Stimulated activated effector memory CD8-positive, alpha-beta T cell treated with anti-CD3 and anti-CD28 coated beads, Interleukin-12 subunit alpha, Interleukin-12 subunit beta, amount 100 ng/mL, for 72 hours (primary cell): Measurements from ENCODE around the gene UBAC2.

Experiments used
- ATAC-seq: fragments of 150-1000 bp; cut with Tn5 transposase; 2 replicates; pipeline ENCODE4 v1.10.0; 2021
- DNase-seq, 2 donors: peaks; one replicate each; pipeline ENCODE4 v3.0.0; 2021 to 2022; ENCODE audit warnings: low spot score in 2 of 2
- H3K27ac Mint-ChIP-seq: one replicate; pipeline ENCODE4 v1.8.0; 2022; ENCODE audit warnings: mild to moderate bottlenecking, mixed read lengths
- H3K36me3 Mint-ChIP-seq: one replicate; pipeline ENCODE4 v1.8.0; 2022; ENCODE audit warnings: mild to moderate bottlenecking, mixed read lengths
- H3K4me1 Mint-ChIP-seq: one replicate; pipeline ENCODE4 v1.8.0; 2022; ENCODE audit warnings: mixed read lengths
- H3K4me3 Mint-ChIP-seq: one replicate; pipeline ENCODE4 v1.8.0; 2022; ENCODE audit warnings: mild to moderate bottlenecking, mixed read lengths
- H3K9me3 Mint-ChIP-seq: one replicate; pipeline ENCODE4 v1.8.0; 2022; ENCODE audit warnings: mixed read lengths

UBAC2 gene

DNA sequence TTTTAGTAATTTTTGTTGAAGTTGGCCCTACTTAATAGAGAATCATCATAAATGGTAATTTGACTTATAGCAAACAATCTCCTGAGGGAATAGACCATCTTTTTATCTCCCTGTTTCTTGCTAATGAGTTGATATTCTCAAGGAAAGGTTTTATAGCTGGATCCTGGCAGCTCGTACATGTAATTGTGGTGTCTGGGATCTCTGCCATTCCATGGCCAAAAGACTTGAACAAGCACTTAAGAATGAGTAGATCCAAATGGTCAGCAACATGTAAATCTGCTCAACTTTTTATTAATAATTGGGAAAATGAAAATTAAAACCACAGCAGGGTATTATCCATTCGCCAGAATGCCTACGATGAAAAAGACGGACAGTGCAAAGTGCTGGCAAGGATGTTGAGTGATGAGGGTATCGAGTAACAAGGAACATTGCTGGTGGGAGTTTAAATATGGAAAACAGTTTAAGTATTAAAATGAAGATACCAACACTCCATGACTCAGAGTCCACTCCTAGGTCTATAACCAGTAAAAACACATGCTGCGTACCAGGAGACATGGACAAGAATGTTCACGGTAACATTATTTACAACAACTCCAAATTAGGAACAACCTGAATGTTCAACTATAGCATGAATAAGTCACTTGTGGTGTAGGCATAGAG lies 62.6 kb downstream of the UBAC2 start:
- no peaks in the 10 kb centered on the region for H3K9me3 Mint-ChIP-seq
- H3K27ac Mint-ChIP-seq, result peak overlapping the region; percentile 58
- peaks cover 45% of the 10 kb centered on the region for H3K36me3 Mint-ChIP-seq
- DNase-seq (no peak), ATAC-seq (no peak)
- peaks cover 59% of the 10 kb centered on the region for H3K4me1 Mint-ChIP-seq
- no peak overlapping the region for H3K4me3 Mint-ChIP-seq

DNA sequence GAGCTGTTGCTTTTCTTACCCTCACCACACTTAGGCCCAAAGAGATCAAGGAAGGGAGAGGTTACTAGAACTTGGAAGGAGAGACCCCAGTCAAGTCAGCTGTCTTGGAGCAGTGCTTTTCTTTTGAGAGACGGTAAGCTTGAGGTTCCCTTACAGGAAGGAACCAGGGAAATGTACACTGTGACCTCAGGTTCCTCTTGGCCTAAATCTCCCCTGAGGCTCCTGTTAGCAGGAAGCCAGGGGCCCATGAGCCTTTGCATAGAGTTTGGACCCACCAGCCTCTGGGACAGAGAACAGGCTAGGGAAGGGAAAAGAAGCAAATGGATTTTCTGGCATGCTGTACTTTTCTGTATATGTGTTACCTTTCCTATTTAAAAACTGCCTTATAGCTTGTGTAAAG lies 63.4 kb downstream of the UBAC2 start:
- ATAC-seq (no peak), DNase-seq (no peak)
- Mint-ChIP-seq H3K4me3 (no peak overlapping the region), H3K9me3 (no peaks in the 10 kb centered on the region), H3K27ac (peak overlapping the region; percentile 58), H3K4me1 (peaks cover 57% of the 10 kb centered on the region), H3K36me3 (peaks cover 46% of the 10 kb centered on the region)

DNA sequence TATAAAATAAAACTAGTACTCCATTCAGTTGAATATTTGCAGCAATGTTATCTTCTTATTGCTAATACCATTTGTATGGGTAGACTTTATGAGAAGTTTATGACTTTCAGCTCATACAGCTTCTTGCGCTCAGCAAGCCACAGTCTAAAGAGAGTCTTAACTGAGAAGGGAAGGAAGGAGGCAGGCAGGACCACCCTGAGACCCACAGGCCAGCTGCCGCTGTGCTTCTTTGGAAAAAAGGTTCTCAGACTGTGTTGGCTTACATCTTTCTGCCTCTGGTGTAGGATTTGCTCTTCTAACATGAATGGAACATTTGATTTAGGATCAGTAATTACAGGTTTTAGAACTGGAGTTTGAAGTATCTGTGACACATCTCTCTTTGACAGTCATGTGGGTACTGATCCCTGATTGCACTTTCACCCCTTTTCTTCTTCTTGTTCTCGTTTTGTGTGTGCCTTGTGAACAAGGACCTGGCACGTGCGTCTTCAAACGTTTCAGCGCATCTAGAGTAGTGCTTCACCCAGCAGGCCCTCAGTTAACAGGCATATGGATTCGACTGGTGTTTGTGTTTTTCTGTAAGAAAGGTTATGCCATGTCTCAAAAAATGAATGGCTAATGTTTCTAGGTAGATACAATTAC lies 64.6 kb downstream of the UBAC2 start:
- Mint-ChIP-seq H3K27ac (no peak overlapping the region), H3K4me3 (no peak overlapping the region), H3K36me3 (peaks cover 37% of the 10 kb centered on the region), H3K4me1 (peaks cover 45% of the 10 kb centered on the region), H3K9me3 (no peaks in the 10 kb centered on the region)
- ATAC-seq (peak; percentile 88), DNase-seq (no peak)

DNA sequence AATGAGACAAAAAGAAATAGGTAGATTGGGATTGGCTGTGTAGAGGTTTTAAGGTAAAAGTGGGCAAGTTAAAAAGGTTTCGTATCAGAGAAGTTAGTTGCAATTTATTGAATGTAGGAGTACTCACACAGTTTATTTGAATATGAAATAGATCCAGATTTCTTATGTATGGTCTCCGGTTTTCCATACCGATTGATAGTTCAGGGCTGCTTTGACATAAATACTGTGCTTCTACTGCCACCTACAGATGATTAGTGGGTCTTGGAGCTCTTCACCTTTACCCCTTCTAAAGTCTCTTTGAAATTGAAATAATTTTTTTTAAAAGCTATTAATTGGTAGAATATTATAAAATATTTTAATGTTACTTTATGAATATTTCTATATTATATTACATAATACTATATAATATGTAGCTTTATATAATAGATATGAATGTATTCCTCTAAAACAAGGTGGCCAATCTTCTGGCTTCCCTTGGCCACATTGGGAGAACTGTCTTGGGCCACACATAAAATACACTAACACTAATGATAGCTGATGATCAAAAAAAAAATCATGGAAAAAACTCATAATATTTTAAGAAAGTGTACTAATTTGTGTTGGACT lies 65.3 kb downstream of the UBAC2 start:
- ATAC-seq (peak; percentile 67), DNase-seq (no peak)
- H3K9me3 Mint-ChIP-seq, result no peaks in the 10 kb centered on the region
- H3K27ac Mint-ChIP-seq, result no peak overlapping the region
- peaks cover 42% of the 10 kb centered on the region for H3K4me1 Mint-ChIP-seq
- H3K36me3 Mint-ChIP-seq, result peaks cover 37% of the 10 kb centered on the region
- no peak overlapping the region for H3K4me3 Mint-ChIP-seq

DNA sequence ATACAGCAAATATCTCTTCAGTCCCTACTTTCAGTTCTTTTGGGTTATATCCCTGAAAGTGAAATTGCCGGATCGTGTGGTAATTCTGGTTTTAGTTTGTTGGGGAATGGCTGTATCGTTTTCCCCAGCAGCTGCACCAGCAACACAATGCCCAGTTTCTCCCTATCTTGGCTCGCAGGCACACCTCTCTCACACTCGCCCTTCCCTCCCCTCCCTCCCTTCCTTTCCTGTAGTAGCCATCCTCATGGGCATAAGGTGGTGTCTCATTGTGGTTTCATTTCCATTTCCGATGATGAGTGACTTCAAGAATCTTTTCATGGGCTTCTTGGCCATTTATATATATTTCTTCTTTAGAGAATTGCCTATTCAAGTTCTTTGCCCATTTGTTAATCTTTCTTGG lies 66.2 kb downstream of the UBAC2 start:
- peaks cover 42% of the 10 kb centered on the region for H3K4me1 Mint-ChIP-seq
- DNase-seq (no peak), ATAC-seq (no peak)
- H3K36me3 Mint-ChIP-seq, result peaks cover 32% of the 10 kb centered on the region
- no peak overlapping the region for H3K27ac Mint-ChIP-seq
- H3K9me3 Mint-ChIP-seq, result no peaks in the 10 kb centered on the region
- H3K4me3 Mint-ChIP-seq, result no peak overlapping the region

DNA sequence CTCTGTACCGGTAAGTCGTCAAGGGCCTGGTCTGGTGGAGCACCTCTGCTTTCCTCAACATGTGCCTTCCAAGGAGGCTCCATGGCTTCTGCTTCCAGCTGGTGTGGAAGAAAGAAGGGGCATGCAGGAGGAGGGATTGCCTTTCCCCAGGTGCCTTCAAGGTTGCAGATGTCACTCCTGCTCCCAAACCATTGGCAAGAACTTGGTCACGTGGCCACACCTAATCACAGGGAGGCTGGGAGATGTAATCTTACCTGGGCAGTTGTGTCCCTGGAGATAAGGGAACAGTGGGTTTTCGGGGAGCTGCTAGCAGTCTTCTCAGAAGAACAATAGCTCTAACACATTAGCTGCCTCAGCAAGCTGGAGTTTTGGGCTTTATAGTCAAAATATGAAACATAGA lies 67.3 kb downstream of the UBAC2 start:
- ATAC-seq (no peak), DNase-seq (no peak)
- no peak overlapping the region for H3K27ac Mint-ChIP-seq
- no peak overlapping the region for H3K4me3 Mint-ChIP-seq
- H3K4me1 Mint-ChIP-seq, result peaks cover 53% of the 10 kb centered on the region
- H3K9me3 Mint-ChIP-seq, result peaks cover 3% of the 10 kb centered on the region
- H3K36me3 Mint-ChIP-seq, result peaks cover 40% of the 10 kb centered on the region

DNA sequence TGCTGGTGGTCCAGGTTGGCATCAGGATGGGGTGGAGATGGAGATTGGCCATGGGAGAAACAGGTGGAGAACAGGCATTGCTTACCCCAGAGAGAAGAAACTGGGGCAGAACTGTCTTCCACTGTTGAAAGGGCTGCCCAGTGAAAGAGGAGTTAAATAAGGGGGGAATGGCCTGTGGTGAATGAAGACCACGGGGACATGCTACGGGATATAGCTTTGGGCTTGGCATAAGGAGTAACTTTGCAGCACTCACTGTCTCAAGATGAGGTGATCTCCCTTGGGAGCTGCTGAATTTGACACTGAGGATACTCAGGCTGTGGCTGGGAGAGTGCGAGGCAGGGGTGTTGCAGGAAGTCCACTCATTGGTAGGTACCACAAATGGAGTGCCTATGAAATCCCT lies 68.2 kb downstream of the UBAC2 start:
- ATAC-seq (no peak), DNase-seq (no peak)
- Mint-ChIP-seq H3K4me1 (peaks cover 53% of the 10 kb centered on the region), H3K27ac (no peak overlapping the region), H3K9me3 (peaks cover 3% of the 10 kb centered on the region), H3K36me3 (peaks cover 49% of the 10 kb centered on the region), H3K4me3 (no peak overlapping the region)

DNA sequence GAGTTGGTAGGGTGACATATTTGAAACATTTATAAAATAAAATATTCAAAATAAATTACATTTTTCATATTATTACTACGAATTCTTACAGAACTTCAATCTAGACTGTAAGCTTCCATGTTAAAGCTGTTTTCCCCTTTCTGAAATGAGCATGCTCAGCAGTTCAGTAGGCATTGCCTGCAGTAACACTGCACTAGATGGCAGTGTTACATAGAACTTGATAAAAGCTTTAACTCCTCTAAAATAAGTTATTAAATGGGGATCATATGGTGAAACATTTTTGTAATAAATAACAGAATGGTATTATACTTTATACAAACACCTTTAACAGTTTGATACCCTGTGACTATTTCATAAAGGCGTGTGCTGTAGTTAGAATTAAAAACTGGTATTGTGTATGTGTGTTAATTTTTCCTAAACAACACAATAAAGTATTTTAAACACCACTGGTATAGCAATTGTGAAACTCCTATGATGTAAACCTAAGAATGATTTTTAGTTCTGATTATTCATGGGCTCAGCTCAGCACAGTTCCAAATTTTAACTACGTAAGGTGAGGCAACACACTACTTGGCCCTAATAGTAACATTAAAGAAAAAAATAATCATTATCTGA lies 69.1 kb downstream of the UBAC2 start:
- peaks cover 51% of the 10 kb centered on the region for H3K36me3 Mint-ChIP-seq
- ATAC-seq (peak; percentile 65), DNase-seq (no peak)
- no peak overlapping the region for H3K4me3 Mint-ChIP-seq
- peak overlapping the region; percentile 6 for H3K27ac Mint-ChIP-seq
- H3K9me3 Mint-ChIP-seq, result peaks cover 3% of the 10 kb centered on the region
- H3K4me1 Mint-ChIP-seq, result peaks cover 53% of the 10 kb centered on the region

DNA sequence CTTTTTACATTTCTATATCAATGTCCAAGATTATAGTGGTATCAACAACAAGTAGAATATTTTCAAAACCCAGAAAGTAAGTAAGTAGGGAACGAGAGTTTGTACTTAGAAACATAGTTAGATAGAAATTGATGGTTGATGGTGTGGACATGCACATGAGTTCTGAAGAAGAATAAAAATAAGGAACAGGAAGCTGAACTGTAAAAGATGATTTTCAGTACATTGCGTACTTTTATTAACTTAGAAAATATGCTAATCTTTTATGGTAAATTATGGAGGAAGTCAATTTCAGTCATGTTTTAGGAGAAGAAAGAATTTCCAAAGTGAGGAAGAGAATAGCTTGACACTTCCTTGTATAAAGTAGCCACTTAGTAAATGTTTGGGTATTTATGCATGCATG lies 69.9 kb downstream of the UBAC2 start:
- peaks cover 55% of the 10 kb centered on the region for H3K4me1 Mint-ChIP-seq
- ATAC-seq, result no peak
- H3K27ac Mint-ChIP-seq, result peak overlapping the region; percentile 6
- no peak overlapping the region for H3K4me3 Mint-ChIP-seq
- peaks cover 48% of the 10 kb centered on the region for H3K36me3 Mint-ChIP-seq
- DNase-seq, result no peak
- H3K9me3 Mint-ChIP-seq, result peaks cover 3% of the 10 kb centered on the region

DNA sequence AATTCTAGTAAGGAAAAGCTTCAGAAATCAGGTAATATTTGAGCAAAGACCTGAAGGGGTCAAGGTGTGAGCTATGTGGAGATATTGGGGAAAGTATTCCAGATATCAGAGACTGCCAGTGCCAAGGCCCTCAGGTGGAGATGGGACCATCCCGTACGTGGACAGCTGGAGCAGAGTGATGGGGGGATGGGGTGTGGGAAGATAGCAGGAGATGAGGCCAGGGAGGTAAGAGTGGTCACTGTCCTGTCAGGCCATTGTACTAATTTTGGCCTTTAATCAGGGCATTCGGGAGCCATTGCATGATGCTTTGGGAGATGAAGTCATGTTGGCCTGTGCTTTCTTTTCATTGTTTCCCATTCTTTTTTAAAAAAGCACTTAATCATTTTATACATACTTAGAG lies 70.6 kb downstream of the UBAC2 start:
- peak overlapping the region; percentile 86 for H3K27ac Mint-ChIP-seq
- DNase-seq (no peak), ATAC-seq (no peak)
- H3K4me1 Mint-ChIP-seq, result peaks cover 59% of the 10 kb centered on the region
- H3K4me3 Mint-ChIP-seq, result no peak overlapping the region
- peaks cover 51% of the 10 kb centered on the region for H3K36me3 Mint-ChIP-seq
- peaks cover 3% of the 10 kb centered on the region for H3K9me3 Mint-ChIP-seq

DNA sequence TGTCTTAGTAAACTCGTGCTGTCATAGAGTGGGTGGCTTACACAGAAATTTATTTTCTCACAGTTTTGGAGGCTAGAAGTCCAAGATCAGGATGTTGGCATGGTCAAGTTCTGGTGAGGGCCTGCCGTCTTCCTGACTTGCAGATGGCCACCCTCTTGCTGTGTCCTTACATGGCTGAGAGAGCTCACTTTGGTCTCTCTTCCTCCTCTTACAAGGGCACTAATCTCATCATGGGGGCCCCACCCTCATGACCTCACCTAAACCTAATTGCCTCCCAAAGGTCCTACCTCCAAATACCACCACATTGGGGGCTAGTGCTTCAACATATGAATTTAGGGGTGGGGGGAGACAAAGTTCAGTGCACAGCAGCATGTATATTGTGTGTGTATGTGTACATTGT lies 71.8 kb downstream of the UBAC2 start:
- no peak overlapping the region for H3K4me3 Mint-ChIP-seq
- H3K27ac Mint-ChIP-seq, result peak overlapping the region; percentile 86
- peaks cover 46% of the 10 kb centered on the region for H3K36me3 Mint-ChIP-seq
- H3K4me1 Mint-ChIP-seq, result peaks cover 71% of the 10 kb centered on the region
- peaks cover 3% of the 10 kb centered on the region for H3K9me3 Mint-ChIP-seq
- ATAC-seq (no peak), DNase-seq (no peak)

DNA sequence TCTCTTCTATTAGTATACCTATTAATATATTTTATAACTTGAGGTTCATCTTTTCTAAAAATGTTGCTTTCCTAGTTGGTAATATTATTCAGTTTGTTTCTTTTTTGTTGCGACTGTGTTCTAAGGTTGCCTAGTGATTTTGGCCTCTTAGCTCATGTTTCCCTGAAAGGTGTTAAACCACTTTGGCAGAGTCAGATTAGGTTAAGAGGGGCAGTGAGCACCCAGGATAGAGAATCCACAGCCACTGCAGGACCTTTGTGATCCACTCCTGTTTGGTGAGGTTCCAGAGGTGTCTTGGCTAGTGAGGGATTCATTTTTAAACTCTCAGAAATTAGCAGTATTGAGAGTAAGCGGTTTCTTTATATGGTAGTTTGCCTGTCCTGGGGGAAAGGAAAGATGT lies 72.5 kb downstream of the UBAC2 start:
- ATAC-seq, result peak; percentile 88
- peak overlapping the region; percentile 8 for H3K4me3 Mint-ChIP-seq
- peak overlapping the region; percentile 86 for H3K27ac Mint-ChIP-seq

DNA sequence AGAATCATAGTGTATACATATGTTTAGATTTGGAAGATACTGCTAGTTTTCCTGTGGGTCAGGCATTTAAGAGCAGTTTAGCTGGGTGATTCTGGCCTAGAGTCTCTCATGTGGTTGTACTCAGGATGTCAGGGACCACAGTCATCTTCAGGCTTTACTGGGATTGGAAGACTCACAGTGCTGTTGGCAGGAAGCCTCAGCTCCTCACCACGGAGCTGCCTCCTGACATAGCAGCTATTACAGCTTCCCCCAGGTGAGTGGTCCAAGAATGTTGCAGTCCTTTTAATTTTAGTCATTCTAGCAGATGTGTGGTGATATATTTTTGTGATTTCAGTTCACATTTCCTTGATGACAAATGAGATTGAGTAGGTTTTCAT lies 74.4 kb downstream of the UBAC2 start:
- peaks cover 3% of the 10 kb centered on the region for H3K9me3 Mint-ChIP-seq
- peak overlapping the region; percentile 23 for H3K4me3 Mint-ChIP-seq
- H3K27ac Mint-ChIP-seq, result peak overlapping the region; percentile 54
- ATAC-seq, result peak; percentile 86
- peaks cover 58% of the 10 kb centered on the region for H3K36me3 Mint-ChIP-seq
- no peak for DNase-seq
- H3K4me1 Mint-ChIP-seq, result peaks cover 90% of the 10 kb centered on the region

More for the DNA sequence above, 72.5 kb downstream of the UBAC2 start:
- H3K9me3 Mint-ChIP-seq, result peaks cover 3% of the 10 kb centered on the region
- peaks cover 78% of the 10 kb centered on the region for H3K4me1 Mint-ChIP-seq
- no peak for DNase-seq
- peaks cover 46% of the 10 kb centered on the region for H3K36me3 Mint-ChIP-seq

DNA sequence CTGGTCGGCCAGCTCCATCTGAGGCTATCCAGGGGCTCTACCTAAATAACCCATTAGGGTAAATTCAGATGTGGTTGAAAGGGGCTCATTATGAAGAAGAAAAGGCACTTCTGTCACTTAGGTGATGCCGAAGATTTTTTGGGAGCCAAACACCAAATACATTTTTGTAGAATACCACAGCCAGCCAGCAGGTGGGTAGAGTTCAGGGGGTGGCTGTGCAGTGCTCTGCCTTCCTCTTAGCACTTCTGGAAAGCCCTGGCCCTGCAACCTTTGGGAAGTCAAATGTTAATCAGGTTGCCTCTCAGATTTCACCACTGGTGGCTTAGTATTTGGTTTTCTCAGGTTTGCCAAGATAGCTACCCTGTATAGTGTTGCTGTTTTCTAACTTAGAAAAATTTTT lies 76.1 kb downstream of the UBAC2 start:
- DNase-seq (no peak), ATAC-seq (no peak)
- Mint-ChIP-seq H3K4me1 (peaks cover 99% of the 10 kb centered on the region), H3K9me3 (peaks cover 3% of the 10 kb centered on the region), H3K27ac (no peak overlapping the region), H3K4me3 (no peak overlapping the region), H3K36me3 (peaks cover 69% of the 10 kb centered on the region)

DNA sequence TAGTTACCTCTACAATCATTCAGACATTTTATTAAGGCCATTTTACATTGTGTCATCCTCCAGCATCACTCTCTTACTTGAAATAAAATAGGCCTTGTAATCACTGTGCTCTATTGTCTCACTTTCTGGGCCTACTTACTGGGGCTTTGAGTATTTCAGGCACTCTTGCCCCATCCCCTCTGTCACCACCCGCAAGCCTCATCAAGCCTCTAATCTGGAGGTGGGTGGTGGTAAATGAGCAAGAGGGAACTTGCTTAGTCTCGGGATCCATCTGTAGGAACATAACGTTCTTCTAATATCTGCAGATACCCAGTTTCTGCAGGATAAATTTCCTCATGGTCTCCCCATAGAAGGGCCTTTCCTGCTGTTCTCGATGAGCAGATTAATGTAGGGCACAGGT lies 77.0 kb downstream of the UBAC2 start:
- H3K36me3 Mint-ChIP-seq, result peaks cover 63% of the 10 kb centered on the region
- no peak overlapping the region for H3K4me3 Mint-ChIP-seq

DNA sequence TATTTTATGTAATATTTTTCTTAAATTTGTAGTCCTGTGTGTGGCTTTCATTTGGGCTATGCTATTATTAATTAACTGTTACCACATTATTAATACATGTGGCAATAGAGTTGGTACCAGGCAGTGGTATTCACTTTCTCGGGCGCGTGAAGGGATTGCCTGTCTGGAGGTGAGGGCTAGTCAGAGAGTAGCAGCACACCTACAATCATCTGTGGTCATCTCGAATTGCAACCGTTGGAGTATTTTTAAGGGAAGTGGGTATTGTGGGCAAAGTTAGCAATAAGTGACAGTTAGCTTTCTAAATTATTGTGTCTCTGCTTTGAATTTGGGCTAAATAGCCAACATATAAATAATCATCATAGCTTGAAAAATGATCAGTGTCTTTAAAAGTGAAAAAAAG lies 77.5 kb downstream of the UBAC2 start:
- H3K9me3 Mint-ChIP-seq, result no peaks in the 10 kb centered on the region
- H3K4me3 Mint-ChIP-seq, result no peak overlapping the region
- peaks cover 57% of the 10 kb centered on the region for H3K36me3 Mint-ChIP-seq
- peak overlapping the region; percentile 15 for H3K27ac Mint-ChIP-seq
- ATAC-seq (peak; percentile 58), DNase-seq (no peak)
- H3K4me1 Mint-ChIP-seq, result peaks cover 99% of the 10 kb centered on the region

More for the DNA sequence above, 77.0 kb downstream of the UBAC2 start:
- Mint-ChIP-seq H3K27ac (peak overlapping the region; percentile 15), H3K4me1 (peaks cover 99% of the 10 kb centered on the region), H3K9me3 (peaks cover 3% of the 10 kb centered on the region)
- DNase-seq (no peak), ATAC-seq (no peak)
